B cell (primary cell): ENCODE results near the gene VSIG10L2. TPM values are rescaled to one million over a fixed set of nuclear protein-coding genes. Genes with fewer than 3 reads are reported as not detected.

ENCODE experiments used
- ATAC-seq: fragments of 200-7000 bp; cut with Tn5 transposase; one replicate; pipeline ENCODE4 v1.10.0; 2021; ENCODE audit warnings: low read depth, mild to moderate bottlenecking, moderate number of reproducible peaks, moderate library complexity
- CTCF ChIA-PET: fragments of 350-600 bp; sonication (Branson Sonifier 250); formaldehyde crosslinking; loops from one replicate; lab custom pipeline; 2021; ENCODE audit warnings: antibody characterized with exemption, inconsistent platforms; lab: Charles Lee
- POLR2A ChIA-PET: fragments of 350-600 bp; sonication (Branson Sonifier 250); formaldehyde crosslinking; loops from one replicate; lab custom pipeline; 2021; ENCODE audit warnings: antibody characterized with exemption; lab: Charles Lee
- DNase-seq: peaks from one replicate; pipeline ENCODE4 v3.0.0; 2013
- H2AFZ ChIP-seq: 2 replicates; pipeline ENCODE4 v1.6.1; 2012; ENCODE audit warnings: mild to moderate bottlenecking, low read depth, low read length; ENCODE audit not compliant: insufficient read depth, poor library complexity, severe bottlenecking
- H3K27ac ChIP-seq, 2 donors: 1 replicate in 1 of 2; 2 replicates in 1 of 2; pipeline ENCODE4 v1.5.1; 2012 to 2013; ENCODE audit warnings: low read length in 2 of 2, mild to moderate bottlenecking in 2 of 2, moderate library complexity in 1 of 2
- H3K27me3 ChIP-seq, 4 experiments: fragments of 200-600 bp in 1 of 4; sonication (generic) in 1 of 4; replicated peaks in 1 of 4; 1 replicate in 2 of 4; 2 replicates in 2 of 4; pipeline versions ENCODE4 v1.6.1 to v1.7.0; 2013 to 2016; ENCODE audit warnings: low read length in 3 of 4, mild to moderate bottlenecking in 2 of 4, mixed read lengths in 1 of 4, moderate library complexity in 1 of 4; ENCODE audit not compliant: insufficient read depth in 4 of 4, control insufficient read depth in 3 of 4; ENCODE audit errors: control extremely low read depth in 1 of 4
- H3K36me3 ChIP-seq, 2 experiments: replicated peaks in 1 of 2; 1 replicate in 1 of 2; 2 replicates in 1 of 2; pipeline versions ENCODE4 v1.6.1 to v1.7.1; 2013; ENCODE audit warnings: low read length in 1 of 2; ENCODE audit not compliant: insufficient read depth in 2 of 2, control insufficient read depth in 1 of 2; ENCODE audit errors: control extremely low read depth in 1 of 2, extremely low read depth in 1 of 2
- H3K4me1 ChIP-seq, 2 donors: fragments of 200-600 bp in 1 of 2; sonication (generic) in 1 of 2; 1 replicate in 1 of 2; 2 replicates in 1 of 2; pipeline versions ENCODE4 v1.5.1 to v1.6.1; 2013 to 2017; ENCODE audit warnings: low read length in 2 of 2; ENCODE audit not compliant: control insufficient read depth in 2 of 2, insufficient read depth in 2 of 2
- H3K4me2 ChIP-seq: replicated peaks from 2 replicates; pipeline ENCODE3; 2012; ENCODE audit warnings: mild to moderate bottlenecking, low read depth, low read length; ENCODE audit not compliant: poor library complexity, severe bottlenecking
- H3K4me3 ChIP-seq, 5 experiments: fragments of 200-600 bp in 1 of 5; sonication (generic) in 1 of 5; 1 replicate in 3 of 5; 2 replicates in 2 of 5; pipeline versions ENCODE4 v1.5.1 to v1.7.0; 2011 to 2016; ENCODE audit warnings: low read length in 4 of 5, mild to moderate bottlenecking in 4 of 5, low read depth in 2 of 5, control low read depth in 1 of 5, moderate library complexity in 1 of 5; ENCODE audit not compliant: insufficient read depth in 1 of 5; ENCODE audit errors: control extremely low read depth in 1 of 5, extremely low read depth in 1 of 5
- H3K79me2 ChIP-seq: fragments of 200-600 bp; sonication (generic); one replicate; pipeline ENCODE4 v1.6.0; 2016; ENCODE audit warnings: low read length; ENCODE audit not compliant: control insufficient read depth, insufficient read depth
- H3K9ac ChIP-seq: fragments of 200-600 bp; sonication (generic); 2 replicates; pipeline ENCODE4 v1.6.1; 2017; ENCODE audit warnings: mild to moderate bottlenecking, low read length, moderate library complexity
- H3K9me3 ChIP-seq, 3 donors: one replicate each; pipeline versions ENCODE4 v1.6.1 to v1.7.1; 2013; ENCODE audit warnings: low read length in 2 of 3; ENCODE audit not compliant: control insufficient read depth in 2 of 3, insufficient read depth in 1 of 3; ENCODE audit errors: control extremely low read depth in 1 of 3
- H4K20me1 ChIP-seq: 2 replicates; pipeline ENCODE4 v1.6.0; 2012; ENCODE audit warnings: mild to moderate bottlenecking, low read length; ENCODE audit not compliant: insufficient read depth, control insufficient read depth, poor library complexity, severe bottlenecking
- H3K27ac Mint-ChIP-seq: one replicate; pipeline ENCODE4 v1.8.0; 2021; ENCODE audit warnings: mixed read lengths
- H3K27me3 Mint-ChIP-seq: one replicate; pipeline ENCODE4 v1.8.0; 2021; ENCODE audit warnings: mixed read lengths
- H3K4me1 Mint-ChIP-seq: one replicate; pipeline ENCODE4 v1.8.0; 2021; ENCODE audit warnings: mixed read lengths
- H3K4me3 Mint-ChIP-seq: one replicate; pipeline ENCODE4 v1.8.0; 2021; ENCODE audit warnings: mixed read lengths
- H3K9me3 Mint-ChIP-seq: one replicate; pipeline ENCODE4 v1.8.0; 2022; ENCODE audit warnings: mixed read lengths; ENCODE audit not compliant: insufficient read depth
- CTCF ChIP-seq: fragments of 200-600 bp; IDR thresholded peaks from one replicate; pipeline ENCODE4 v1.8.0; 2022; ENCODE audit warnings: antibody characterized with exemption, mild to moderate bottlenecking
- EZH2 ChIP-seq: IDR thresholded peaks from 2 replicates; pipeline ENCODE4 v1.6.1; 2012; ENCODE audit warnings: borderline replicate concordance, low read depth, mild to moderate bottlenecking, moderate library complexity, low read length; ENCODE audit not compliant: insufficient read depth, poor library complexity, severe bottlenecking
- WGBS: methylation state at CpG from one replicate; pipeline ENCODE4 v1.1.5; 2013; ENCODE audit warnings: missing lambda C conversion rate; ENCODE audit not compliant: insufficient coverage; 5-methylcytosine and 5-hydroxymethylcytosine counted together
- intact Hi-C: fragments of 100-400 bp; cut with micrococcal nuclease; formaldehyde crosslinking; loops from one replicate; pipeline ENCODE4 v1.10.0; 2022
- polyA plus RNA-seq: library from polyadenylated mRNA; depleted of rRNA; stranded (reverse); fragments of >200 nt; gene quantifications from 2 replicates; pipeline ENCODE4 v1.2.3, GENCODE V29; 2012
- total RNA-seq, 2 donors: library from RNA; stranded (reverse); fragments of 120-200 nt in 1 of 2; gene quantifications; 1 replicate in 1 of 2; 2 replicates in 1 of 2; pipeline versions ENCODE4 v1.2.3 to v1.2.4, GENCODE V29; 2013 to 2022

Gene VSIG10L2
- total and polyA plus RNA-seq, 2 donors (not counting 1 experiment from before 2014, with no cell fraction given): not detected

GRCh38 chr11:125987066-125987641 lies 41.3 kb downstream of the VSIG10L2 start:
- DNase-seq: no peak
- ChIA-PET CTCF (no interaction called here), POLR2A (no interaction called here)
- Histone ChIP-seq H3K4me3 (no peak overlapping the region), H3K9me3 (peaks cover 0 to 4% (median 0%) of the 10 kb centered on the region in 3 donors), H3K4me2 (no peak overlapping the region), H3K4me1 (no peaks in the 10 kb centered on the region), H3K9ac (no peak overlapping the region), H3K36me3 (no peaks in the 10 kb centered on the region), H4K20me1 (no peaks in the 10 kb centered on the region), H2AFZ (no peak overlapping the region), H3K79me2 (no peaks in the 10 kb centered on the region), H3K27me3 (no peaks in the 10 kb centered on the region), H3K27ac (no peak overlapping the region)
- H3K27ac Mint-ChIP-seq: no peak overlapping the region
- WGBS: no CpG with 5 or more reads among the region's 5 CpGs
- TF ChIP-seq CTCF (no peak), EZH2 (no peak)
- no peaks in the 10 kb centered on the region for H3K9me3 Mint-ChIP-seq
- H3K4me1 Mint-ChIP-seq: no peaks in the 10 kb centered on the region
- peaks cover 9% of the 10 kb centered on the region for H3K27me3 Mint-ChIP-seq
- intact Hi-C loops: no loop called here
- H3K4me3 Mint-ChIP-seq: no peak overlapping the region
- no peak for ATAC-seq

GRCh38 chr11:125990244-125990643 lies 44.4 kb downstream of the VSIG10L2 start:
- TF ChIP-seq EZH2 (no peak), CTCF (no peak)
- ATAC-seq: no peak
- Histone ChIP-seq H4K20me1 (no peaks in the 10 kb centered on the region), H3K9ac (no peak overlapping the region), H3K27ac (no peak overlapping the region), H3K9me3 (peaks cover 0 to 1% (median 0%) of the 10 kb centered on the region in 3 donors), H3K36me3 (no peaks in the 10 kb centered on the region), H3K4me3 (no peak overlapping the region), H3K4me1 (no peaks in the 10 kb centered on the region), H3K27me3 (no peaks in the 10 kb centered on the region), H2AFZ (no peak overlapping the region), H3K4me2 (no peak overlapping the region), H3K79me2 (no peaks in the 10 kb centered on the region)
- intact Hi-C loops: no loop called here
- WGBS: 92% methylated on average over 3 of the region's 3 CpGs
- no peak overlapping the region for H3K27ac Mint-ChIP-seq
- ChIA-PET POLR2A (no interaction called here), CTCF (no interaction called here)
- no peaks in the 10 kb centered on the region for H3K9me3 Mint-ChIP-seq
- no peak for DNase-seq
- peaks cover 12% of the 10 kb centered on the region for H3K27me3 Mint-ChIP-seq
- H3K4me1 Mint-ChIP-seq: peaks cover 2% of the 10 kb centered on the region
- no peak overlapping the region for H3K4me3 Mint-ChIP-seq
